Subcutaneous abdominal adipose tissue (tissue), 5 donors: ENCODE measurements around the gene MAL.

Experiments
- H3K27ac ChIP-seq: one replicate; pipeline ENCODE4 v1.7.0; 2013; ENCODE audit warnings: low read depth, mild to moderate bottlenecking, inconsistent platforms, low read length, moderate library complexity
- H3K27me3 ChIP-seq, 5 donors: one replicate each; pipeline ENCODE4 v1.7.0; 2013; ENCODE audit warnings: low read length in 5 of 5, inconsistent platforms in 1 of 5; ENCODE audit not compliant: control insufficient read depth in 5 of 5, insufficient read depth in 4 of 5
- H3K36me3 ChIP-seq, 5 donors: one replicate each; pipeline ENCODE4 v1.7.0; 2013; ENCODE audit warnings: low read length in 5 of 5; ENCODE audit not compliant: control insufficient read depth in 5 of 5, insufficient read depth in 5 of 5
- H3K4me1 ChIP-seq, 5 donors: one replicate each; pipeline ENCODE4 v1.7.0; 2013; ENCODE audit warnings: low read length in 5 of 5, mild to moderate bottlenecking in 3 of 5, moderate library complexity in 1 of 5; ENCODE audit not compliant: control insufficient read depth in 5 of 5, insufficient read depth in 5 of 5
- H3K4me3 ChIP-seq, 5 donors: one replicate each; pipeline ENCODE4 v1.7.0; 2013; ENCODE audit warnings: low read length in 5 of 5, low read depth in 1 of 5
- H3K9ac ChIP-seq, 5 donors: one replicate each; pipeline ENCODE4 v1.7.0; 2013; ENCODE audit warnings: low read length in 5 of 5, mild to moderate bottlenecking in 4 of 5, moderate library complexity in 3 of 5
- H3K9me3 ChIP-seq, 5 donors: one replicate each; pipeline ENCODE4 v1.7.0; 2013; ENCODE audit warnings: low read length in 5 of 5; ENCODE audit not compliant: control insufficient read depth in 5 of 5
- donor health status: healthy.
- donor health status: healthy.
- donor health status: healthy.
- donor health status: healthy.
- donor health status: healthy.

The MAL gene

DNA sequence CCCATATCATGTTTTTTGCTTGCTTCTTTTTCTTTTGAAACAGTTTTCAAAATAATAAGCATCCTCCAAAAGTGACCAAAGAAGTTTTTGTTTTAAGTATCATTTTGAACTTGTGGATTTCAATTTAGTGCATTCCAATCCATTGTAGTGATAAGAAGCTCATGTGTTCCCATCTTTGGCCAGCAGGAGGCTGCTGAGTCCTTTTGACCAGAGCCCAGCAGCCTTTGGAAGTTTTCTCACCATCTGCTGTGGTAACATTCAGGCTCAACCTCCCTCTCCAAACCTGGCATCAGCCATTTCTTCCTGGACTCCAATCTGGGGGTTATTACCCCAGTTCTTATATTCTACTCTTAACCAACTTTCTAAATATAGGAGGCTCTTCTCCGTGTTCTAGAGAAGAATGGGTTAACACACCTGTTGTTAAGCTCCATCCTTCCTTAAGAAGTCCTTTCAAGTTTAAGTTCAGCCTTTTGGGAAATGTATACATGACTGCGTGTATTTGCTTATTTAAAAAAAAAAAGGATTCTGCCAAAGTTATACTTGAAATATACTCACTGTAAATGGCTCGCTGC, 39.0 kb upstream of the MAL start:
- Histone ChIP-seq H3K9ac (no peak overlapping the region), H3K4me3 (no peak overlapping the region), H3K27me3 (peaks cover 4 to 21% (median 12%) of the 10 kb centered on the region in 5 donors), H3K4me1 (no peaks in the 10 kb centered on the region), H3K27ac (no peak overlapping the region), H3K36me3 (no peaks in the 10 kb centered on the region), H3K9me3 (no peaks in the 10 kb centered on the region)

DNA sequence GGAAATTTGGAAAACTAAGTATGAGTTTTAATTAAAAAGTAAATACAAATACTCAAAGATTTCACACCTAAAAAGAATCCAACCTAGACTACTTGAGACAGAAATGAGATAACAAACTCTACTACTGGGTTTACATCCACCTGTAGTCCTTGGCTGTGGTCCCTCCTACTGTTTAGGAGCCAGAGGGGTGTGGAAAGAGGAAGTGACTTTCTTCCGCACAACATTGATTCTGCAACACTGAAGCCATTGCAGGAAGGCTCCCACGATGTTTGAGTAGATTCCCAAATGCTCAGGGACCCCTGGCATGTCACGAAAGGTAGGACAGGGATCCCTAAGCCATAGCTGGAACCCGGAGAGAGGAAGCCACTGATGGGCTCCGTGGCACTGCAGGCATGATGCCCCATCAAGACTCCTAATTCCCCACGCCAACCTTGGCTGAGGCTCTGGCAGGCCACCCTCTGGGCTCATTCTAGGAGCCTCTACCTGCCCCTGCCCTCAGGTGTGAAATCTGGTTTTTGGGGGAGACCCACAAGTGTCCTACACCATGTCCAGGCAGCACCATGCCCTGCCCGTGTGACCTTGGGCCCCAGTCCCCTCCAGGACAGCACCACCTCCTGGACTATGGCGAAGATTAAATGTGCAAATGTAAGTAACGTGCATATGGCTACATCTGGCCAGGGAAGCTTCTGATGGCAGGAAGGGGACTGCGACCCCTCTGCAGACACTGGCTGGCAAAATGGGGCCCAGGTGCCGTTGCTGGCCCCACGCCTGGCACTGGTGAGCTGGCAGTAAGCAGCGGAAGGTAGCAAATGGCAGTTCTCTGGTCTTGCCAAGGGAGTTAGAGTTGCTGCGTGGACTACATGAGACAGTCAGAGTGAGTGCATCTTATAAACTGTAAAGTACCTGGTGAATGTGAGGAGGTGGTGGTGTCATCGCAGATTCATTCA, 38.2 kb upstream of the MAL start:
- Histone ChIP-seq H3K4me1 (no peaks in the 10 kb centered on the region), H3K9me3 (no peaks in the 10 kb centered on the region), H3K4me3 (no peak overlapping the region), H3K27me3 (peaks cover 4 to 21% (median 12%) of the 10 kb centered on the region in 5 donors), H3K9ac (no peak overlapping the region), H3K27ac (no peak overlapping the region), H3K36me3 (no peaks in the 10 kb centered on the region)

DNA sequence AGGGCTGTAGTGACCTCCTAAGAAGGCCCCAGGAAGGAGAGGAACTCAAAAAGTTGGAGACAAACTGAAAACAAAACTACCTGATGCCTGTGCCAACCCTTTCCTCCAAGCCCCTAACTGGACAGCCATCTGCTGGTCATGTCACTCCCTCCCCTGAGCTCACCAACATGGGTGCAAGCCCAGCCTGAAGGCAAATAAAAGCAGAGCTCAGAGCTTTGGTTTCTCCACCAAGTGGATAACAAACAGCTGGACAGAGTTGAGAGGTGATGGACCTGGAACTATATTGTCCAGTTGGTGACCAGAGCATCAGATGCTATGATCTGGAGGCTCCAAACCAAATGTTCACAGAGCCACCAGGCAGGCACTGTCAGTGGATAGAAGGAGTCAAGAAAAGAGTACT, 34.6 kb upstream of the MAL start:
- Histone ChIP-seq H3K9me3 (no peaks in the 10 kb centered on the region), H3K27me3 (peaks cover 3 to 32% (median 22%) of the 10 kb centered on the region in 5 donors), H3K9ac (no peak overlapping the region), H3K27ac (no peak overlapping the region), H3K4me1 (no peaks in the 10 kb centered on the region), H3K4me3 (no peak overlapping the region), H3K36me3 (no peaks in the 10 kb centered on the region)

DNA sequence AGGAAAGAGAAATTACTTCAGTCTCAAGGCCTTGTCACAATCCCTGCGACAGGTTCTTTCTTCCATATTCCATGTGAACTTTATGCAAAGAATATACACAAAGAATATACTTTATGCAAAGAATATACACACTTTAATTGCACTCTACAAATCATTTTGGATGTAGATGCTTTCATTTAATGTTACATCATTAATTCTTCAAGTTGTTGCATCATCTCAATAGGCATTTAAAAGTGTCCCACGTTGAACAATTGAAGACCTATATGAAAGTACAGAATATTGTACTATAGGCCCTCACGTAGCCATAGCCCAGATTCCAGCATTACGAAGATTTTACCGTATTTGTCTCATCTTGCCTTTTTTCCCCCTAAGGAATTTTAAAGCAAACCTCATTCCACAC, 33.1 kb upstream of the MAL start:
- H3K27ac ChIP-seq = no peak overlapping the region
- peaks cover 0 to 3% (median 0%) of the 10 kb centered on the region in 5 donors for H3K4me1 ChIP-seq
- no peaks in the 10 kb centered on the region for H3K9me3 ChIP-seq
- no peaks in the 10 kb centered on the region for H3K36me3 ChIP-seq
- no peak overlapping the region for H3K9ac ChIP-seq
- H3K4me3 ChIP-seq = no peak overlapping the region
- H3K27me3 ChIP-seq = peaks cover 10 to 37% (median 29%) of the 10 kb centered on the region in 5 donors

DNA sequence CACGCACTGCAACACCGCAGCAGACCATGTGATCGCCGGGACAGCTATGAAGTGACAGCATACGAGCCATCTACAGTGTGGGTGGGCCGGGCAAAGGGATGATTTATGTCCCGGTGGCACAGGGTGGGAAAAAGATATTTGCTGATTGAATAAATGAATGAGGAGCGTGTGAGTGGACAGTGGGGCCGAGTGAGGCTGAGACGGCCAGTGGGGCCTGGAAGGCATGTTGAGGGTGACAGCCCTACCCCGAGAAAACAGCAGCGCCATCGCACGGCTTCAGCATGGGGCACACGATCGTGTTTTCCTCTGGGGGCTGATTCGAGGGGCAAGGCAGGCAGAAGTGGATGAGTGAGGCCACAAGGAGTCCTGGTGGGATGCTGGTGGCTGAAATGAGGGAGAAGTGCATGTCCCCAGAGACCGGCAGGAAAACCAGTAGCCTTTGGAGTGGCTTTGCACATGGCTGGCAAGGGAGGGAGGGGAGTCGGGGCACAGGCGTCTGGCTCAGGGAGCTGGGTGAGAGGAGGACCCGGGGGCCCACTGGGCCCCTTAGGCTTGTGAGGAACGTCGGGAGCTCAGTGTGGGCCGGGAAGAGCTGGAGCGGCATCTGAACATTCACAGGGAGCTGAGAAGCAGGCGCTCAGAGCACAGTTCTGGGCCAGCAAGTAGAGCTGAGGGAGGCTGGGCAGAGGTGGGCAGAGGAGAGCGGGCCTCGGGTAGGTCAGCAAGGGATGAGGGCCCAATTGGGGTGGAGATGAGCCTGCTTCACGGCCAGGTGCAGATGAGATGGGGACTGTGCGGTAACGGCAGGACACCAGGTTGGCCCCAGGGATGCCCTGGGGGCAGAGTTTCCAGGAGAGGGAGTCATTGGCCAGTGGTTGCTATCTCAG, 32.1 kb upstream of the MAL start:
- H3K9me3 ChIP-seq = no peaks in the 10 kb centered on the region
- H3K4me3 ChIP-seq = no peak overlapping the region
- no peak overlapping the region for H3K27ac ChIP-seq
- H3K4me1 ChIP-seq = peaks cover 0 to 3% (median 0%) of the 10 kb centered on the region in 5 donors
- no peak overlapping the region for H3K9ac ChIP-seq
- H3K27me3 ChIP-seq = peaks cover 14 to 40% (median 38%) of the 10 kb centered on the region in 5 donors
- H3K36me3 ChIP-seq = no peaks in the 10 kb centered on the region

DNA sequence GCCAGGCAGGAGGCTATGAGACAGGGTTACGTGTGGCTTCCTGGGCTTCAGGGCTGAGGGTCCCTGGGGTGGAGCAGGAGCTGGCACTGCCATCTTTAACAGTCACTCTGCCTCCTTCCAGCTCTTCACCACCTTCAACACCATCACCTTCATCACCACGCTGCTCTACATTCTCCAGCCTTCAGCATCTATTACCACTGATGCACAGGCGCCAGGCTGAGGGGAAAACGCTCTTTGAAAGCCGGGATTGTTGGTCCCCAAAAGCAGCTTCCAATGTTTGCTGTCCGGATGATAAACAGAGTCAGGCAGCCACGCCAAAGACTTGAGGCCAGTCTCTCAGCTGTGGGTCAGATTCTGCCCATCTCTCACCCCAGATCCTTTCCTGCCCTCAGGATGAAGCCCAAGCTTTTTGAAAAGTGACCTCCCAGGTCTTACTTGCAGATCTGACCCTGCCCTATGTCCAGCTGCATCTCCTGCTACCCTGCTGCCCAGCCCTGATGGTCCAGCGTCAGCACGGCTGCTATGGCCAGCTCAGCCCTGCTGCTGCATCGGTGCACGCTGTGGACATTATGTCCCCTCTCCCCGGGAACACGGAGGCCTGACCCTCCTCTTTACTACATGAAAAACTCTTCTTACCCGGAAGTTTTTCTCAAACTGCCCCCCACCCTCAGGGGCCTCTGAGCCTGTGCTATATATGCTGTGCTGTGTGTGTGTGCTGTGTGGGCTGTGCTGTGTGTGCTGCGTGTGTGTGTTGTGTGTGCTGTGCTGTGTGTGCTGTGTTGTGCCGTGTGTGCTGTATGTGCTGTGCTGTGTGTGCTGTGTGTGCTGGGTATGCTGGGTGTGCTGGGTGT, 31.2 kb upstream of the MAL start:
- Histone ChIP-seq H3K36me3 (no peaks in the 10 kb centered on the region), H3K4me1 (peaks cover 0 to 3% (median 0%) of the 10 kb centered on the region in 5 donors), H3K27me3 (peaks cover 15 to 44% (median 38%) of the 10 kb centered on the region in 5 donors), H3K4me3 (no peak overlapping the region), H3K9me3 (no peaks in the 10 kb centered on the region), H3K9ac (no peak overlapping the region), H3K27ac (no peak overlapping the region)

DNA sequence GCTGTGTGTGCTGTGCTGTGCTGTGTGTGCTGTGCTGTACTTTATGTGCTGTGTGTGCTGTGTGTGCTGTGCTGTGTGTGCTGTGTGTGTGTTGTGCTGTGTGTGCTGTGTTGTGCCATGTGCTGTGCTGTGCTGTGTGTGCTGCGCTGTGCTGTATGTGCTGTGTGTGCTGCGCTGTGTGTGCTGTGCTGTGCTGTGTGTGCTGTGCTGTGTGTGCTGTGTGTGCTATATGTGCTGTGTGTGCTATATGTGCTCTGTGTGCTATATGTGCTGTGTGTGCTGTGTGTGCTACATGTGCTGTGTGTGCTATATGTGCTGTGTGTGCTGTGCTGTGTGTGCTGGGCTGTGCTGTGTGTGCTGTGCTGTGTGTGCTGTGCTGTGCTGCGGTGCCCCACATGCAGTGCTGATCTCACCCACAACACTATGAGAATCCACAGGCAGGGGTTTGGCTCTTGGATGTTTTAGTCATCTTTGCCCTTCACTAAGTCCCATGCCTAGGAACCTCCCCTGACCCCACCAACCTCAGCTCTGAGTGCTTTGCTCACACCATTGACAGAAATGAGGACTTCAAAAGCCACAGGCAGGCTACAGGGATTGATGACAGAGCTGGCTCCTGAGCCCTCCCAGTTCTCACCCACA, 30.5 kb upstream of the MAL start:
- H3K36me3 ChIP-seq = no peaks in the 10 kb centered on the region
- H3K9me3 ChIP-seq = no peaks in the 10 kb centered on the region
- no peak overlapping the region for H3K9ac ChIP-seq
- no peak overlapping the region for H3K4me3 ChIP-seq
- no peak overlapping the region for H3K27ac ChIP-seq
- H3K27me3 ChIP-seq = peaks cover 21 to 48% (median 44%) of the 10 kb centered on the region in 5 donors
- H3K4me1 ChIP-seq = peaks cover 0 to 3% (median 0%) of the 10 kb centered on the region in 5 donors

DNA sequence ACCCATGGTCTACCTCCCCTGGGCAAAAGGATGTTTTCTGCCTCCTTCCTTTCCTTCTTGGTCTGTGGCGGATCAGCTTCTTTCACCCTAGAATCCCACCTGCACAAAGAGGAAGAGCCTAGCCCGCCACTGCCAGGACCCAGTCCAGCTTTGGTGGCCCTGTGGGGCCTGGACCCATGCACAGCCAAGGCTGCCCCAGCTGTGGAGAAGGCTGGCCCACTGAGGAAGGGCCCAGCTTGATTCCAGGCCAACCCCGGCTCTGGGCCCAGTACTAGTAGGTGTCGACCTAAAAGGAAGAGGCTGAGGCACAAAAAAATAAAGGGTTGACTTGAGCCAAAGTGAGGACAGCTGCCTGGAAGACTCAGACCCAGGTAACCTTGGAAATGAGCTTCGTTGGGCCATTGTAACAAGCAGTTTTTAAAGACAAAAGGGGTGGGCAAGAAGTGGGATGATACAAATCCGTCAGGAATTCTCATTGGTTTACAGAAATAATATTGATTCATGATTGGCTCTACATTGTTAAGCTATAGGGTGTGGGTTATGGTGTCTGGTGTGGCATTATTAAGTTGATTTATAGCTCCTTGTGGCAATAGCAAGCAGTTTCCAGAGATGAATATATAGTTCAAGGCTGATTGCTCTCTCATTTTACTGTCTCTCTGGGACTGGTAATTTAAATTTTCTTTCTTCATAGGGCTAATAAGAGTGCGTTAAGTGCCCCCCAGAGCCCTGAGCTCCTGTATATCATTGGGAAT, 29.8 kb upstream of the MAL start:
- no peak overlapping the region for H3K9ac ChIP-seq
- H3K4me1 ChIP-seq = peaks cover 0 to 3% (median 0%) of the 10 kb centered on the region in 5 donors
- peaks cover 21 to 51% (median 44%) of the 10 kb centered on the region in 5 donors for H3K27me3 ChIP-seq
- no peak overlapping the region for H3K27ac ChIP-seq
- no peaks in the 10 kb centered on the region for H3K9me3 ChIP-seq
- H3K4me3 ChIP-seq = no peak overlapping the region
- no peaks in the 10 kb centered on the region for H3K36me3 ChIP-seq
